NCI-H748 (cell line): ENCODE data around the gene COL10A1.

ENCODE experiments used
- DNase-seq: peaks from one replicate; lab custom pipeline; 2025; ENCODE audit not compliant: unreplicated experiment; lab: John Stamatoyannopoulos, UW

The COL10A1 gene

GRCh38 chr6:116087437-116088027, 38.4 kb downstream of the COL10A1 start:
- no peak for DNase-seq

DNA sequence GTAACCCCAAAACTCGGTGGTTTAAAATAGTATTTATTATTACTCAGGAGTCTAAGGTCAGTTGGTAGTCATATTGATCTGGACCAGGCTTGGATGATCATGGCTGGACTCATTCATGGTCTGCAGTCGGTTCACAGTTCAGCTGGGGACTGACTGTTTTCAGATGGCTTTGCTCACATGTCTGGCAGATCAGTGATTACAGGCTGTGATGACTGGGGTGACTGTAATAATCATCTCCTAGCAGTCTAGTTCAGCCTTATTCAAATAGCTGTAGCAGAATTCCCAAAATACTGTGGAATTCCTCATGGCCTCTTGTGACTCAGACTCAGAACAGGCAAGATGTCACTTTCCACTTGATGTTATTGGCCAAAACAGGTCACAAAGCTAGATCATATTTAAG, 41.6 kb downstream of the COL10A1 start:
- no peak for DNase-seq

DNA sequence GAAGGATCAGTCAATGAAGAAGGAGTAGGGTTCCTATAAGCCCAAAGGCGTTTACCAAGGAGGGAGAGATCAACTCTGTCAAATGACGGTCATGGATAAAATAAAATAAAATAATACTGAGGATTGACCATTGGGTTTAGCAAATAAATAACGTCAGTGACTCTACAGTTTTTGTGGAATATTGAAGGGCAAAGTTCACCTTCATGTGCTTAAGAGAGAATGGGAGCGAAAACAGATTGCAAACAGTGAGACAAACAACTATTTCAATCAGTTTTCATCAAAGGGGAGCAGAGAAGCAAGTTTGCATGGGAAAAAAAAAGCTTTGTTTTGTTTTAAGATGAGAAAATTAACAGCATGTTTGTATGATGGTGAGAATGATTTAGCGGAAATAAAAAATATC, 42.9 kb downstream of the COL10A1 start:
- DNase-seq: no peak

DNA sequence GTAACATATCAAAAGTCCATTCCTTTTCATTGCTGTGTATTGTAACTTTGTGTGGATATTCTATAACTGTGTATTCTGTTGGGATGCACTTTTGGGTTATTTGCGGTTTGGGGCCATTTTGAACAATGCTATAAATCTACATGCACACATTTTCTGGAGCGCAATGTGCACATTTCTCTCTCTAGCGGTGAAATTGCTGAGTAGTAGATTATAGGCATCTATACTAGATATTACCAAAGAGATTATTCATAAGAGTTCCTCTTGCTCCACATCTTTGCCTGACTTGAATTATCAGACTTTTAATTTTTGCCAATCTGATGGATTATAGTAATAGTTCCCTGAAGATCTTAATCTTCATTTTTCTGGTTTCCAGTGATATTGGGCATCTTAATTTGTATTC, 47.0 kb downstream of the COL10A1 start:
- no peak for DNase-seq

DNA sequence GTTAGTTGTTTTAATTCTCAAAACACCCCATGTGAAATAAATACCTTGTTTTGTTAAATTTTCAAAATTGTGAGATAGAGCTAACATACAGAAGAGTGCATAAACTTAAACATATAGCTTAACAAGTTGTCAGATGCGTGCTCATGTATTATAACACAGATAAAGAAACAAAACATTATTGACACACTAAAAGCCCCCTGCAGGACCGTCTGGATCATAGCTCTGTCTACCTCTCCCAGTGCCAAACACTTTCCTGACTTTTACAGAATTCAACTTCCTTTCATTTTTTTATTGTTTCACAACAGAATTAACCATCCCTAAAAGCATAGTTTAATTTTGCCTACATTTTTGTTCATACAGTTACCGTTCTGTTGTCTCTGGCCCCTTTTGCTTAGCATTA, 47.4 kb downstream of the COL10A1 start:
- DNase-seq: no peak

DNA sequence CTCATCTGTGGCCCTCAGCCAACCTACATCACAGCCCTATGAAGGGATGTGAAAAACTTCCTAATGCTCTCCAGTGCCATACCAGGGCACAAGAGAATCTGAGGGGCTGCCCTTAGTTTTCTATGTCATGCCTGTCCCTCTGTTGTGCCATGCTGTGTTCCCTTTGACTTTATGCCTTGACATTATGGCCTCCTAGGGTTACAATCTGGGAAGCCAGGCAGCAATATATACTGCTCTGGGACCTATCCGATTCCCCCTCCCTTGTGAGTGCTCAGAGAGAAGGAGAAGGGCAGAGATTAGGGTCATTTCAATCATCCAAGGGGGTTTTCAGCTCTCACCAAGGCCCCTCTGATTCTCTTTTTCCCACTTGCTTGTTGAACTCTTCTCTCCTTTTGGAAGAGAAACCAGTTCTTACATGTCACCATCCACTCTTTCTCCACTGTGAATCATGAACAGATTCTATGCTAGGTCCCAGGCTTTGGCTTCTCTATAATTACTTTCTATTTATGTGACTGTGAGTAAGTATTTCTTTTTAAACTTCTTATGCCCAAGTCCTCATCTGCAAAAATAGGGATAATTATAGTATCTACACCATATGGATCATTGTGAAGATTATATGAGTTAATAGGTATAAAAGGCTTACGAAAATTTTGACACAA, 51.1 kb downstream of the COL10A1 start:
- DNase-seq: no peak

GRCh38 chr6:116073765-116074440, 52.0 kb downstream of the COL10A1 start:
- peak; percentile 19 for DNase-seq

DNA sequence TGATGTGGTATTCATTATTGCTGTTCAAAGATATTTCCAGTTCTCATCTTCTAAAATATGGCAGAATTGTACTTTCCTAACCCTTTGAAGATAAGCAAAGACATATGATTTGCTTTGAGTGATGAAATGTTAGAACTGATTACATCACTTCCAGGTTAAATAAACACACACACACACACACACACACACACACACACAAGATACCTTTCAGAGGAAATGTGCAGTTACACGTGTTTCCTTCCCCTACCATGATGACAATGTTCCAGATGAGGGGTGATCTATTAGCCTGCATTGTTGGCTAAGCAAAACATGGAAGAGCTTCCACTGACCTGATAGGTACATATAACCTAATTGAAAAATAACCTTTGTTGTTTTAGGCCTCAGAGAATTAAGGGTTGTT, 53.6 kb downstream of the COL10A1 start:
- DNase-seq: peak; percentile 3

GRCh38 chr6:116070616-116071389, 55.1 kb downstream of the COL10A1 start:
- DNase-seq: no peak

DNA sequence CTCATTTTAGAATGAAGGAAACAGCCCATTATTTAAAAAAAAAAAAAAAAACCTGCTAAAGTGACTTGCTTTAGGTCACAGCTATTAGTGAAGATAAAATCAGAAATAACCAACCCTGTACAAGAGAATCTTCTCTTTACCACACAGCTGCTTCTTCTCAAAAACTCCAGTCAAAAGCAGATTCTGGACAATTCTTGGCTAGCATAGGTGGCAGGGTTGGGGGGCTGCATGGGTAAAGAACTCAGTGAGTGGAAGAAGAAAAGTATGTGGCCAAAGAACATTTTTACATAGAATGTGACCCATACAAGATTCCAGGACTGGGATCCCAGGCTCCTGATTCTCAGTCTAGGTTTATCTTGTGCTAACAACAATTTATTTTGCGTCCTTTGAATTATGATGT, 55.8 kb downstream of the COL10A1 start:
- no peak for DNase-seq
